H1 (cell line): ENCODE measurements around the gene IL1RAPL1. TPM values are rescaled to one million over a fixed set of nuclear protein-coding genes. Genes with fewer than 3 reads are reported as not detected.

Experiments used
- CTCF ChIA-PET: fragments of 300-600 bp; sonication (Branson Sonifier 250); formaldehyde crosslinking; loops from one replicate; lab custom pipeline; 2021; ENCODE audit not compliant: partially characterized antibody; lab: Charles Lee
- POLR2A ChIA-PET: fragments of 300-600 bp; sonication (Branson Sonifier 250); formaldehyde crosslinking; loops from one replicate; lab custom pipeline; 2021; ENCODE audit warnings: inconsistent platforms; ENCODE audit not compliant: partially characterized antibody; lab: Charles Lee
- DNase-seq, 2 experiments: peaks; one replicate each; pipeline versions ENCODE4 v3.0.0 to v3.0.0-alpha.2; 2010 to 2022; ENCODE audit warnings: low spot score in 2 of 2, low read depth in 1 of 2, mixed read lengths in 1 of 2
- FAIRE-seq: peaks from 2 replicates; lab custom pipeline; 2011; peaks lifted over from hg19 to GRCh38; lab: Jason Lieb, UNC
- H2AFZ ChIP-seq: 2 replicates; pipeline ENCODE4 v1.8.1; 2012; ENCODE audit warnings: low read length, inconsistent platforms
- H2AK5ac ChIP-seq: 2 replicates; pipeline ENCODE4 v1.6.1; 2013; ENCODE audit warnings: low read depth, low read length
- H2BK120ac ChIP-seq: replicated peaks from 2 replicates; pipeline ENCODE3; 2013; ENCODE audit warnings: low read depth, low read length, inconsistent platforms
- H2BK12ac ChIP-seq: 2 replicates; pipeline ENCODE4 v1.6.1; 2013; ENCODE audit warnings: low read depth, low read length
- H2BK15ac ChIP-seq: 2 replicates; pipeline ENCODE4 v1.6.1; 2013; ENCODE audit warnings: low read length
- H2BK20ac ChIP-seq: 2 replicates; pipeline ENCODE4 v1.6.1; 2013; ENCODE audit warnings: low read length
- H2BK5ac ChIP-seq: 2 replicates; pipeline ENCODE4 v1.6.1; 2013; ENCODE audit warnings: low read depth, low read length
- H3K14ac ChIP-seq: 2 replicates; pipeline ENCODE4 v1.6.1; 2013; ENCODE audit warnings: inconsistent platforms; ENCODE audit not compliant: insufficient read length
- H3K18ac ChIP-seq: 2 replicates; pipeline ENCODE4 v1.6.1; 2013; ENCODE audit warnings: low read length; ENCODE audit errors: extremely low read depth
- H3K23ac ChIP-seq: 2 replicates; pipeline ENCODE4 v1.6.1; 2013; ENCODE audit warnings: inconsistent platforms; ENCODE audit not compliant: insufficient read length
- H3K23me2 ChIP-seq: 2 replicates; pipeline ENCODE4 v1.6.1; 2013; ENCODE audit warnings: low read depth, low read length
- H3K27ac ChIP-seq: 2 replicates; pipeline ENCODE4 v1.6.1; 2011; ENCODE audit warnings: low read depth, low read length, inconsistent platforms
- H3K27me3 ChIP-seq, 4 experiments: replicated peaks in 1 of 4; 1 replicate in 1 of 4; 2 replicates in 3 of 4; pipeline versions ENCODE4 v1.6.1 to v1.8.1; 2011 to 2013; ENCODE audit warnings: low read length in 3 of 4, mild to moderate bottlenecking in 3 of 4, inconsistent platforms in 2 of 4, mixed read lengths in 2 of 4, moderate library complexity in 1 of 4; ENCODE audit not compliant: control insufficient read depth in 3 of 4, insufficient read depth in 3 of 4; ENCODE audit errors: extremely low read depth in 1 of 4
- H3K36me3 ChIP-seq, 4 experiments: 2 replicates each; pipeline versions ENCODE4 v1.6.1 to v1.8.1; 2011 to 2013; ENCODE audit warnings: mild to moderate bottlenecking in 4 of 4, low read length in 3 of 4, moderate library complexity in 2 of 4, control low read depth in 1 of 4, inconsistent platforms in 1 of 4; ENCODE audit not compliant: insufficient read depth in 4 of 4, control insufficient read depth in 2 of 4
- H3K4ac ChIP-seq: replicated peaks from 2 replicates; pipeline ENCODE3; 2013; ENCODE audit warnings: low read length, low read depth, mixed read lengths, inconsistent platforms; ENCODE audit not compliant: insufficient read length
- H3K4me1 ChIP-seq, 4 experiments: replicated peaks in 1 of 4; 1 replicate in 1 of 4; 2 replicates in 3 of 4; pipeline versions ENCODE4 v1.6.1 to v1.8.1; 2011 to 2013; ENCODE audit warnings: low read length in 3 of 4, inconsistent platforms in 2 of 4, mixed read lengths in 1 of 4; ENCODE audit not compliant: insufficient read depth in 4 of 4, control insufficient read depth in 3 of 4
- H3K4me2 ChIP-seq, 2 experiments: 2 replicates each; pipeline versions ENCODE4 v1.6.1 to v1.8.1; 2011 to 2013; ENCODE audit warnings: low read depth in 2 of 2, low read length in 2 of 2, control low read depth in 1 of 2, inconsistent platforms in 1 of 2, mild to moderate bottlenecking in 1 of 2; ENCODE audit not compliant: insufficient read depth in 1 of 2
- H3K4me3 ChIP-seq, 4 experiments: fragments of 200-600, 300-600 bp in 1 of 4; sonication (generic), shearing (Covaris generic), sonication (Bioruptor Twin) in 1 of 4; 2 replicates each; pipeline versions ENCODE4 v1.5.1 to v1.8.1; 2011 to 2016; ENCODE audit warnings: low read length in 4 of 4, low read depth in 3 of 4, control low read depth in 2 of 4, inconsistent platforms in 2 of 4, mild to moderate bottlenecking in 2 of 4, mixed read lengths in 1 of 4, moderate library complexity in 1 of 4; ENCODE audit not compliant: insufficient read depth in 2 of 4; ENCODE audit errors: extremely low read depth in 1 of 4
- H3K56ac ChIP-seq: replicated peaks from 2 replicates; pipeline ENCODE3; 2013; ENCODE audit warnings: low read depth, mild to moderate bottlenecking, mixed read lengths, low read length, inconsistent platforms; ENCODE audit not compliant: insufficient read length
- H3K79me1 ChIP-seq: 2 replicates; pipeline ENCODE4 v1.6.1; 2013; ENCODE audit warnings: low read depth, low read length, control low read depth
- H3K79me2 ChIP-seq, 2 experiments: 2 replicates each; pipeline versions ENCODE4 v1.6.1 to v1.8.1; 2012 to 2013; ENCODE audit warnings: low read length in 2 of 2, mild to moderate bottlenecking in 2 of 2, inconsistent platforms in 1 of 2; ENCODE audit not compliant: insufficient read depth in 2 of 2, control insufficient read depth in 1 of 2
- H3K9ac ChIP-seq, 4 experiments: replicated peaks in 1 of 4; 1 replicate in 1 of 4; 2 replicates in 3 of 4; pipeline versions ENCODE4 v1.6.1 to v1.8.1; 2011 to 2013; ENCODE audit warnings: low read depth in 3 of 4, low read length in 3 of 4, control low read depth in 2 of 4, mild to moderate bottlenecking in 2 of 4, moderate library complexity in 2 of 4, inconsistent platforms in 1 of 4; ENCODE audit errors: extremely low read depth in 1 of 4
- H3K9me3 ChIP-seq, 2 experiments: 2 replicates each; pipeline versions ENCODE4 v1.6.1 to v1.8.1; 2012 to 2013; ENCODE audit warnings: mild to moderate bottlenecking in 2 of 2, moderate library complexity in 2 of 2, control low read depth in 1 of 2, inconsistent platforms in 1 of 2, low read depth in 1 of 2, low read length in 1 of 2, mixed read lengths in 1 of 2; ENCODE audit not compliant: insufficient read depth in 2 of 2
- H4K20me1 ChIP-seq, 2 experiments: replicated peaks in 1 of 2; 2 replicates each; pipeline versions ENCODE3 to v1.8.1; 2011 to 2013; ENCODE audit warnings: inconsistent platforms in 2 of 2, low read length in 2 of 2, mild to moderate bottlenecking in 1 of 2; ENCODE audit not compliant: insufficient read depth in 2 of 2, control insufficient read depth in 1 of 2
- H4K5ac ChIP-seq: 2 replicates; pipeline ENCODE4 v1.6.1; 2013; ENCODE audit warnings: low read length, low read depth, mixed read lengths, inconsistent platforms; ENCODE audit not compliant: insufficient read length
- H4K8ac ChIP-seq: 2 replicates; pipeline ENCODE4 v1.8.0; 2013; ENCODE audit warnings: mild to moderate bottlenecking, moderate library complexity, low read length, inconsistent platforms; ENCODE audit not compliant: insufficient read depth; ENCODE audit errors: extremely low read depth
- H4K91ac ChIP-seq: replicated peaks from 2 replicates; pipeline ENCODE3; 2013; ENCODE audit warnings: low read length, mixed read lengths, inconsistent platforms; ENCODE audit not compliant: insufficient read length
- EGR1 ChIP-seq: IDR thresholded peaks from 2 replicates; pipeline ENCODE4 v1.6.1; 2011; ENCODE audit warnings: low read depth, low read length, borderline replicate concordance
- FOSL1 ChIP-seq: IDR thresholded peaks from 2 replicates; pipeline ENCODE4 v1.6.1; 2011; ENCODE audit warnings: mild to moderate bottlenecking, low read depth, low read length, moderate library complexity; ENCODE audit not compliant: insufficient read depth
- GABPA ChIP-seq: IDR thresholded peaks from 2 replicates; pipeline ENCODE4 v1.6.1; 2011; ENCODE audit warnings: mild to moderate bottlenecking, low read length, moderate library complexity, borderline replicate concordance; ENCODE audit not compliant: insufficient read depth
- JUND ChIP-seq: IDR thresholded peaks from 2 replicates; pipeline ENCODE4 v1.6.1; 2011; ENCODE audit warnings: mild to moderate bottlenecking, improper control_type of control experiment, low read length
- KDM4A ChIP-seq: IDR thresholded peaks from one replicate; pipeline ENCODE4 v1.7.1; 2012; ENCODE audit warnings: low read depth, mild to moderate bottlenecking, moderate library complexity, low read length, inconsistent platforms; ENCODE audit not compliant: severe bottlenecking
- MAFK ChIP-seq: IDR thresholded peaks from 2 replicates; pipeline ENCODE4 v1.6.1; 2012; ENCODE audit warnings: low read depth, mild to moderate bottlenecking, improper control_type of control experiment, low read length
- MAX ChIP-seq: IDR thresholded peaks from 2 replicates; pipeline ENCODE4 v1.6.1; 2012; ENCODE audit warnings: inconsistent platforms
- SIX5 ChIP-seq: IDR thresholded peaks from 2 replicates; pipeline ENCODE4 v1.6.1; 2011; ENCODE audit warnings: mild to moderate bottlenecking, low read depth, low read length
- TAF1 ChIP-seq: IDR thresholded peaks from 2 replicates; pipeline ENCODE4 v1.6.1; 2011; ENCODE audit warnings: mild to moderate bottlenecking, low read depth, low read length
- TCF12 ChIP-seq: IDR thresholded peaks from 2 replicates; pipeline ENCODE4 v1.6.1; 2011; ENCODE audit warnings: low read depth, mild to moderate bottlenecking, low read length
- YY1 ChIP-seq: IDR thresholded peaks from 2 replicates; pipeline ENCODE4 v1.6.1; 2011; ENCODE audit warnings: low read depth, mild to moderate bottlenecking, low read length
- WGBS, 2 experiments: shearing (Covaris generic) in 1 of 2; methylation state at CpG; one replicate each; pipeline versions ENCODE4 v1.1.6 to v1.1.7; 2013 to 2015; ENCODE audit warnings: low lambda C conversion rate in 2 of 2, mixed read lengths in 2 of 2, inconsistent platforms in 1 of 2, low coverage in 1 of 2, missing lambda C conversion rate in 1 of 2; ENCODE audit not compliant: insufficient replicate concordance in 2 of 2, insufficient coverage in 1 of 2, insufficient read length in 1 of 2; ENCODE audit errors: extremely low coverage in 1 of 2, missing lambda C conversion rate in 1 of 2; 5-methylcytosine and 5-hydroxymethylcytosine counted together
- polyA plus RNA-seq, 7 experiments: library from polyadenylated mRNA; depleted of rRNA in 3 of 7; stranded (reverse) in 5 of 7; unstranded in 2 of 7; fragments of >200 nt in 5 of 7; fragments of 200-250 nt in 2 of 7; gene quantifications; 1 replicate in 5 of 7; 2 replicates in 1 of 7; 4 replicates in 1 of 7; pipeline versions ENCODE4 v1.2.1 to v1.2.3, GENCODE V29; 2011 to 2013; ENCODE audit warnings: missing spikeins in 2 of 7, mixed read lengths in 2 of 7
- total RNA-seq: library from RNA; stranded (reverse); fragmentation: NEBNext Ultra II Directional; extraction: Animal tissue kit (Norgen Biotek cat#: 25700); gene quantifications from 2 replicates; pipeline ENCODE4 v1.2.1, GENCODE V29; 2021

The IL1RAPL1 gene
- total and polyA plus RNA-seq, 2 of the 8 experiments (the other 6 are each of a cell fraction or from before 2014, with no cell fraction given), result 0.11 to 0.35 TPM

DNA sequence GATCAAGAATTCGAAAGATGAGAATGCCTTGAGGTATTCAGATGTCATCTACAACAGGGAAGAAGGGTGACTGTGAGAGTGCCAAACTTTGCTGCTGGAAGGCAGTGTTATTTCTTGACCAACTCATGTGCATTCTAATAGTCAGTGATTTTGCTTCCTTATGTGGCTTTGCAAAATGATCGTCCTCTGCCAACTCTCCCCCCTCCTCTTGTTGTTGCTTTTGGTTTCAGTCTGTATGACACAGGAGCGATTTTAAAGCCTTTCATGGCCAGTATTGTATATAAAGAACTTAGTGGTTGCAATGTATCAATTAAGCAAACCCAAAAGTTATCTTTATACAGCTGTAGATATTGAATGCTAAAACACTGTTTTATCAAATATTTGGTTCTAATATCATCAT, 379.1 kb downstream of the IL1RAPL1 start:
- TF ChIP-seq JUND (no peak), GABPA (no peak), SIX5 (no peak), TCF12 (no peak), FOSL1 (no peak), MAX (no peak), MAFK (no peak), TAF1 (no peak), KDM4A (no peak), EGR1 (no peak), YY1 (no peak)
- TF ChIP-seq, all 59 proteins: peak for 0
- Histone ChIP-seq H4K5ac (no peak overlapping the region), H3K4me1 (no peaks in the 10 kb centered on the region; a peak in 1 of 7 replicates), H4K20me1 (no peaks in the 10 kb centered on the region), H2AK5ac (no peak overlapping the region), H2BK12ac (no peak overlapping the region), H3K27me3 (no peaks in the 10 kb centered on the region), H3K79me1 (no peaks in the 10 kb centered on the region), H2BK15ac (no peak overlapping the region), H4K91ac (no peak overlapping the region), H3K36me3 (no peaks in the 10 kb centered on the region), H3K4ac (no peak overlapping the region), H2BK120ac (no peak overlapping the region), H3K23me2 (no peaks in the 10 kb centered on the region), H3K23ac (no peak overlapping the region), H2BK5ac (no peak overlapping the region), H3K9ac (no peak overlapping the region), H3K27ac (no peak overlapping the region), H3K9me3 (no peaks in the 10 kb centered on the region), H3K18ac (no peak overlapping the region), H2AFZ (no peak overlapping the region), H3K4me3 (no peak overlapping the region), H3K14ac (no peak overlapping the region), H3K79me2 (no peaks in the 10 kb centered on the region), H3K56ac (no peak overlapping the region), H2BK20ac (no peak overlapping the region), H3K4me2 (no peak overlapping the region), H4K8ac (no peak overlapping the region)
- DNase-seq, result no peak
- 93% methylated on average over 2 of the region's 3 CpGs; no CpG with 5 or more reads in 1 of the 2 experiments for WGBS, 2 experiments
- ChIA-PET CTCF (no interaction called here), POLR2A (no interaction called here)
- peak; percentile 39 for FAIRE-seq
